Endodermal cell (in vitro differentiated cells): Measurements from ENCODE around the gene NUP210. TPM values are rescaled to one million over a fixed set of nuclear protein-coding genes. Genes with fewer than 3 reads are reported as not detected.
A peak's percentile ranks its signal among the peaks of the same experiment; 100 is the strongest.

ENCODE experiments used
- DNase-seq: peaks from one replicate; pipeline ENCODE4 v3.0.0-alpha.2; 2017
- H3K27ac ChIP-seq: 2 replicates; pipeline ENCODE4 v1.5.1; 2013; ENCODE audit warnings: mild to moderate bottlenecking, low read depth, low read length, moderate library complexity
- H3K27me3 ChIP-seq: 2 replicates; pipeline ENCODE4 v1.6.1; 2013; ENCODE audit warnings: mild to moderate bottlenecking, low read length, moderate library complexity; ENCODE audit not compliant: insufficient read depth, control insufficient read depth, poor library complexity, severe bottlenecking
- H3K36me3 ChIP-seq: 2 replicates; pipeline ENCODE4 v1.7.0; 2013; ENCODE audit warnings: mild to moderate bottlenecking, low read length, moderate library complexity; ENCODE audit not compliant: control insufficient read depth, insufficient read depth
- H3K4me1 ChIP-seq: one replicate; pipeline ENCODE4 v1.7.0; 2013; ENCODE audit warnings: low read length; ENCODE audit not compliant: control insufficient read depth, insufficient read depth
- H3K4me3 ChIP-seq: 2 replicates; pipeline ENCODE4 v1.5.1; 2013; ENCODE audit warnings: mild to moderate bottlenecking, low read length, moderate library complexity
- H3K9ac ChIP-seq: 2 replicates; pipeline ENCODE4 v1.6.1; 2013; ENCODE audit warnings: mild to moderate bottlenecking, low read length, moderate library complexity; ENCODE audit not compliant: poor library complexity, severe bottlenecking; ENCODE audit errors: extremely low read depth
- H3K9me3 ChIP-seq: 2 replicates; pipeline ENCODE4 v1.6.1; 2013; ENCODE audit warnings: mild to moderate bottlenecking, low read length, moderate library complexity; ENCODE audit not compliant: control insufficient read depth
- H3K27ac Mint-ChIP-seq: 2 replicates; pipeline ENCODE4 v1.8.0; 2020; ENCODE audit warnings: mixed read lengths
- H3K27me3 Mint-ChIP-seq: 2 replicates; pipeline ENCODE4 v1.8.0; 2021; ENCODE audit warnings: mild to moderate bottlenecking, mixed read lengths; ENCODE audit not compliant: insufficient read depth
- H3K36me3 Mint-ChIP-seq: 2 replicates; pipeline ENCODE4 v1.8.0; 2020; ENCODE audit warnings: low read depth, mixed read lengths
- H3K4me1 Mint-ChIP-seq: 2 replicates; pipeline ENCODE4 v1.8.0; 2020; ENCODE audit warnings: mixed read lengths
- H3K4me3 Mint-ChIP-seq: 2 replicates; pipeline ENCODE4 v1.8.0; 2020; ENCODE audit warnings: mild to moderate bottlenecking, moderate library complexity, mixed read lengths
- H3K9me3 Mint-ChIP-seq: 2 replicates; pipeline ENCODE4 v1.8.0; 2020; ENCODE audit warnings: mild to moderate bottlenecking, mixed read lengths
- WGBS, 2 experiments: methylation state at CpG; one replicate each; pipeline versions ENCODE4 v1.1.5 to v1.1.7; 2013; ENCODE audit warnings: missing lambda C conversion rate in 2 of 2, mixed read lengths in 1 of 2; ENCODE audit not compliant: insufficient coverage in 1 of 2, insufficient read length in 1 of 2; 5-methylcytosine and 5-hydroxymethylcytosine counted together
- total RNA-seq, 2 donors: library from RNA; stranded (reverse); fragmentation: NEBNext Ultra II Directional in 1 of 2; extraction: Animal tissue kit (Norgen Biotek cat#: 25700) in 1 of 2; gene quantifications; 2 replicates in 1 of 2; 3 replicates in 1 of 2; pipeline ENCODE4 v1.2.1, GENCODE V29; 2021
- TF ChIP-seq, protein P1 (sequence below): fragments of 200-600 bp; sonication (generic); conservative IDR thresholded peaks from 2 replicates; pipeline ENCODE4 v1.5.0; 2021; ENCODE audit warnings: antibody characterized with exemption, mild to moderate bottlenecking

NUP210 gene
- total RNA-seq, 2 donors from 2014 or later, result 43.0 to 62.3 TPM

DNA sequence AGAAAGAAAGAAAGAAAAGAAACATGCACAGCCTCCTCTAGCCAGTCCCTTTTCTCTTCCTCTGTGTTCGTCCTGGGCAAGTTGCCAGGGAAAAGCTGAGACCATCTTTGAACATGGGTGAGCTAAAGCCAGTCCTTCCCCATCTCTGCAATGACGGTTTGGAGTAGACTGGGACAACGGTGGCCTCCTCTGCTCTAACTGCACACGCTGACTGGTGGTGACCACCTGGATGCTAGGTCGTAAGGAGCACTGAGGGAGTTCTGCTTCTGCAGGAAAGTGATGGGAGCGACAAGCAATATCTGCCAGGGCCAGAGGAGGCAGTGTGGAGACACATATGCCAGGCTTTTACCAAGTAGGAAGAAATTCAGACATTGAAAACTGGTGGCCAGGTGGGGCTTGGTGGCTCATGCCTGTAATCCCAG is 111.7 kb downstream of the NUP210 start:
- no peaks in the 10 kb centered on the region for H3K36me3 ChIP-seq
- WGBS, 2 experiments, result 46 to 60% methylated on average over 4 to 6 of the region's 6 CpGs
- H3K9me3 ChIP-seq, result no peaks in the 10 kb centered on the region
- no peak overlapping the region for H3K27ac Mint-ChIP-seq
- no peak overlapping the region for H3K9ac ChIP-seq
- H3K4me1 Mint-ChIP-seq, result no peaks in the 10 kb centered on the region
- TF ChIP-seq, protein P1, sequence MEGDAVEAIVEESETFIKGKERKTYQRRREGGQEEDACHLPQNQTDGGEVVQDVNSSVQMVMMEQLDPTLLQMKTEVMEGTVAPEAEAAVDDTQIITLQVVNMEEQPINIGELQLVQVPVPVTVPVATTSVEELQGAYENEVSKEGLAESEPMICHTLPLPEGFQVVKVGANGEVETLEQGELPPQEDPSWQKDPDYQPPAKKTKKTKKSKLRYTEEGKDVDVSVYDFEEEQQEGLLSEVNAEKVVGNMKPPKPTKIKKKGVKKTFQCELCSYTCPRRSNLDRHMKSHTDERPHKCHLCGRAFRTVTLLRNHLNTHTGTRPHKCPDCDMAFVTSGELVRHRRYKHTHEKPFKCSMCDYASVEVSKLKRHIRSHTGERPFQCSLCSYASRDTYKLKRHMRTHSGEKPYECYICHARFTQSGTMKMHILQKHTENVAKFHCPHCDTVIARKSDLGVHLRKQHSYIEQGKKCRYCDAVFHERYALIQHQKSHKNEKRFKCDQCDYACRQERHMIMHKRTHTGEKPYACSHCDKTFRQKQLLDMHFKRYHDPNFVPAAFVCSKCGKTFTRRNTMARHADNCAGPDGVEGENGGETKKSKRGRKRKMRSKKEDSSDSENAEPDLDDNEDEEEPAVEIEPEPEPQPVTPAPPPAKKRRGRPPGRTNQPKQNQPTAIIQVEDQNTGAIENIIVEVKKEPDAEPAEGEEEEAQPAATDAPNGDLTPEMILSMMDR, result peak; percentile 77
- no peaks in the 10 kb centered on the region for H3K4me1 ChIP-seq
- H3K4me3 Mint-ChIP-seq, result no peak overlapping the region
- H3K27me3 Mint-ChIP-seq, result no peaks in the 10 kb centered on the region
- no peaks in the 10 kb centered on the region for H3K36me3 Mint-ChIP-seq
- DNase-seq, result peak; percentile 93
- no peak overlapping the region for H3K4me3 ChIP-seq
- no peaks in the 10 kb centered on the region for H3K9me3 Mint-ChIP-seq
- H3K27ac ChIP-seq, result no peak overlapping the region
- H3K27me3 ChIP-seq, result no peaks in the 10 kb centered on the region

GRCh38 chr3:13307041-13307440 is 113.1 kb downstream of the NUP210 start:
- Mint-ChIP-seq H3K9me3 (no peaks in the 10 kb centered on the region), H3K4me3 (no peak overlapping the region), H3K27ac (no peak overlapping the region), H3K36me3 (no peaks in the 10 kb centered on the region), H3K4me1 (no peaks in the 10 kb centered on the region), H3K27me3 (no peaks in the 10 kb centered on the region)
- Histone ChIP-seq H3K9ac (no peak overlapping the region), H3K4me3 (no peak overlapping the region), H3K36me3 (no peaks in the 10 kb centered on the region), H3K4me1 (no peaks in the 10 kb centered on the region), H3K9me3 (no peaks in the 10 kb centered on the region), H3K27me3 (no peaks in the 10 kb centered on the region), H3K27ac (no peak overlapping the region)
- WGBS, 2 experiments, result 79 to 87% methylated on average over 8 to 11 of the region's 11 CpGs
- no peak for DNase-seq
- TF ChIP-seq, protein P1, result no peak

GRCh38 chr3:13305623-13306022 is 114.5 kb downstream of the NUP210 start:
- no peak overlapping the region for H3K4me3 Mint-ChIP-seq
- H3K27me3 Mint-ChIP-seq, result no peaks in the 10 kb centered on the region
- Histone ChIP-seq H3K4me3 (no peak overlapping the region), H3K9ac (no peak overlapping the region), H3K27ac (no peak overlapping the region), H3K27me3 (no peaks in the 10 kb centered on the region), H3K4me1 (no peaks in the 10 kb centered on the region), H3K9me3 (no peaks in the 10 kb centered on the region), H3K36me3 (no peaks in the 10 kb centered on the region)
- no peak for DNase-seq
- H3K36me3 Mint-ChIP-seq, result no peaks in the 10 kb centered on the region
- H3K27ac Mint-ChIP-seq, result no peak overlapping the region
- H3K9me3 Mint-ChIP-seq, result no peaks in the 10 kb centered on the region
- WGBS, 2 experiments, result 79 to 84% methylated on average over 4 of the region's 4 CpGs
- peaks cover 6% of the 10 kb centered on the region for H3K4me1 Mint-ChIP-seq
- TF ChIP-seq, protein P1, result no peak
